ENCODE results near the gene PPM1N.

Gene PPM1N

GRCh38 chr19:45471111-45471930 is 26.9 kb upstream of the PPM1N start:
- DNase-seq = no peak

DNA sequence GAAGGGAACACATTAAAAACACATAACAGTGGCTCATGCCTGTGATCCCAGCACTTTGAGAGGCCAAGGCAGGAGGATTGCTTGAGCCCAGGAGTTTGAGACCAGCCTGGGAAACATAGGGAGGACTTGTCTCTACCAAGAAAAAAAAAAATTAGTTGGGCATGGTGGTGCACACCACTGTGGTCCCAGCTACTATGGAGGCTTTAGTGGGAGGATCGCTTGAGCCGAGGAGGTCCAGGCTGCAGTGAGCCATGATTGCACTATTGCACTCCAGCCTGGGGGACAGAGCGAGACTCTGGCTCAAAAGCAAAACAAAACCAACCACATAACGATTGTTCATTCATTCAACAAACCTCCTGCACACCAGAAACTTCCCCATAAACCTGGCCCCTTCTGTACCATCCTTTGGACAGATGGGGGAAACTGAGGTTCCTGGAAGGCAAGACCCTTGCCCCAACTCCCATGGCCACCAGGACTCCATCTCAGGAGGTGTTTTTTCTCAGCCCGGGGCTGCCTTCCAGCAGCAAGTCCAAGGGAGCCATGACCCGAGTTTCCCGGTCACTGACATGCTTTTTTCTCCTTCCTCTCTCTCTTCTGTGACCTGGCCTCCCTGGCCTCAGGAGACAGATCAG is 26.2 kb upstream of the PPM1N start:
- DNase-seq = peak; percentile 40

DNA sequence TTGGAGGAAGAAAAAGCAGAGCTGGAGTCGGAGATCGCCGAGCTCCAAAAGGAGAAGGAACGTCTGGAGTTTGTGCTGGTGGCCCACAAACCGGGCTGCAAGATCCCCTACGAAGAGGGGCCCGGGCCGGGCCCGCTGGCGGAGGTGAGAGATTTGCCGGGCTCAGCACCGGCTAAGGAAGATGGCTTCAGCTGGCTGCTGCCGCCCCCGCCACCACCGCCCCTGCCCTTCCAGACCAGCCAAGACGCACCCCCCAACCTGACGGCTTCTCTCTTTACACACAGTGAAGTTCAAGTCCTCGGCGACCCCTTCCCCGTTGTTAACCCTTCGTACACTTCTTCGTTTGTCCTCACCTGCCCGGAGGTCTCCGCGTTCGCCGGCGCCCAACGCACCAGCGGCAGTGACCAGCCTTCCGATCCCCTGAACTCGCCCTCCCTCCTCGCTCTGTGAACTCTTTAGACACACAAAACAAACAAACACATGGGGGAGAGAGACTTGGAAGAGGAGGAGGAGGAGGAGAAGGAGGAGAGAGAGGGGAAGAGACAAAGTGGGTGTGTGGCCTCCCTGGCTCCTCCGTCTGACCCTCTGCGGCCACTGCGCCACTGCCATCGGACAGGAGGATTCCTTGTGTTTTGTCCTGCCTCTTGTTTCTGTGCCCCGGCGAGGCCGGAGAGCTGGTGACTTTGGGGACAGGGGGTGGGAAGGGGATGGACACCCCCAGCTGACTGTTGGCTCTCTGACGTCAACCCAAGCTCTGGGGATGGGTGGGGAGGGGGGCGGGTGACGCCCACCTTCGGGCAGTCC is 25.5 kb upstream of the PPM1N start:
- DNase-seq = peak; percentile 51

DNA sequence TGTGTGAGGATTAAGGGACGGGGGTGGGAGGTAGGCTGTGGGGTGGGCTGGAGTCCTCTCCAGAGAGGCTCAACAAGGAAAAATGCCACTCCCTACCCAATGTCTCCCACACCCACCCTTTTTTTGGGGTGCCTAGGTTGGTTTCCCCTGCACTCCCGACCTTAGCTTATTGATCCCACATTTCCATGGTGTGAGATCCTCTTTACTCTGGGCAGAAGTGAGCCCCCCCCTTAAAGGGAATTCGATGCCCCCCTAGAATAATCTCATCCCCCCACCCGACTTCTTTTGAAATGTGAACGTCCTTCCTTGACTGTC is 24.9 kb upstream of the PPM1N start:
- DNase-seq = no peak

DNA sequence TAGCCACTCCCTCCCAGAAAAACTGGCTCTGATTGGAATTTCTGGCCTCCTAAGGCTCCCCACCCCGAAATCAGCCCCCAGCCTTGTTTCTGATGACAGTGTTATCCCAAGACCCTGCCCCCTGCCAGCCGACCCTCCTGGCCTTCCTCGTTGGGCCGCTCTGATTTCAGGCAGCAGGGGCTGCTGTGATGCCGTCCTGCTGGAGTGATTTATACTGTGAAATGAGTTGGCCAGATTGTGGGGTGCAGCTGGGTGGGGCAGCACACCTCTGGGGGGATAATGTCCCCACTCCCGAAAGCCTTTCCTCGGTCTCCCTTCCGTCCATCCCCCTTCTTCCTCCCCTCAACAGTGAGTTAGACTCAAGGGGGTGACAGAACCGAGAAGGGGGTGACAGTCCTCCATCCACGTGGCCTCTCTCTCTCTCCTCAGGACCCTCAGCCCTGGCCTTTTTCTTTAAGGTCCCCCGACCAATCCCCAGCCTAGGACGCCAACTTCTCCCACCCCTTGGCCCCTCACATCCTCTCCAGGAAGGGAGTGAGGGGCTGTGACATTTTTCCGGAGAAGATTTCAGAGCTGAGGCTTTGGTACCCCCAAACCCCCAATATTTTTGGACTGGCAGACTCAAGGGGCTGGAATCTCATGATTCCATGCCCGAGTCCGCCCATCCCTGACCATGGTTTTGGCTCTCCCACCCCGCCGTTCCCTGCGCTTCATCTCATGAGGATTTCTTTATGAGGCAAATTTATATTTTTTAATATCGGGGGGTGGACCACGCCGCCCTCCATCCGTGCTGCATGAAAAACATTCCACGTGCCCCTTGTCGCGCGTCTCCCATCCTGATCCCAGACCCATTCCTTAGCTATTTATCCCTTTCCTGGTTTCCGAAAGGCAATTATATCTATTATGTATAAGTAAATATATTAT is 24.3 kb upstream of the PPM1N start:
- no peak for DNase-seq

DNA sequence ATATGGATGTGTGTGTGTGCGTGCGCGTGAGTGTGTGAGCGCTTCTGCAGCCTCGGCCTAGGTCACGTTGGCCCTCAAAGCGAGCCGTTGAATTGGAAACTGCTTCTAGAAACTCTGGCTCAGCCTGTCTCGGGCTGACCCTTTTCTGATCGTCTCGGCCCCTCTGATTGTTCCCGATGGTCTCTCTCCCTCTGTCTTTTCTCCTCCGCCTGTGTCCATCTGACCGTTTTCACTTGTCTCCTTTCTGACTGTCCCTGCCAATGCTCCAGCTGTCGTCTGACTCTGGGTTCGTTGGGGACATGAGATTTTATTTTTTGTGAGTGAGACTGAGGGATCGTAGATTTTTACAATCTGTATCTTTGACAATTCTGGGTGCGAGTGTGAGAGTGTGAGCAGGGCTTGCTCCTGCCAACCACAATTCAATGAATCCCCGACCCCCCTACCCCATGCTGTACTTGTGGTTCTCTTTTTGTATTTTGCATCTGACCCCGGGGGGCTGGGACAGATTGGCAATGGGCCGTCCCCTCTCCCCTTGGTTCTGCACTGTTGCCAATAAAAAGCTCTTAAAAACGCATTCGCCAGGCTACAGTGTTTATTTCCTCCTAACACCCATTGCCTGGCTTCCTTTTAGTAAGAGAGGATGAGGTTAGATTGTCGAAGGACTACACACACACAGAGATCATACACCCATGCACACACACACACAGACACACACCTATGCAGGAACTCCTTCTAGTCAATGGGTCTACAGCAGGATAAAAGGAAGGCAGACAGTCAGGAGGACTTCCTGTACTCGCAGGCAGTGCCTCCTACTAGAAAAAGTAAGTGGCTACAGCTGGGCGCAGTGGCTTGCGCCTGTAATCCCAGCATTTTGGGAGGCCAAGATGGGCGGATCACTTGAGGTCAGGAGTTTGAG is 23.4 kb upstream of the PPM1N start:
- DNase-seq = no peak

- DNase-seq = no peak
Measured at GRCh38 chr19:45475537-45476291, 22.5 kb upstream of the PPM1N start.

DNA sequence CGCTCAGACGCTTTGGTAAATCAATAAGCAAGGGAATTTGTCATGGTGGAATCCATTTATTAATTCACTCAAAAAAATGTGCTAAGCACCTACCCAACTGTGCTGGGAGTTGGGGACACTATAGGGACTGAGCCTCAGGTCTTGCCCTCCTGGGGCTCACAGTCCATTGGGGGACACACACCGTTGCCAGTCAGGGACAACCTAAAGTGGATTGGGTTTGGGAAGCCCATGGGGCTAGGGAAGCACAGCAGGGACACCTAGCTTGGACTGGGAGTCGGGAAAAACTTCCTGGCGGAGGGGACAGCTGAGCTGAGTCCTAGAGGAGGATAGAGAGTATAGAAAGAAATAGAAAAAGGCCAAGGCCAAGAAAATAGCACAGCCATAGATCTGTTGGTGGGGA is 21.9 kb upstream of the PPM1N start:
- DNase-seq = no peak

DNA sequence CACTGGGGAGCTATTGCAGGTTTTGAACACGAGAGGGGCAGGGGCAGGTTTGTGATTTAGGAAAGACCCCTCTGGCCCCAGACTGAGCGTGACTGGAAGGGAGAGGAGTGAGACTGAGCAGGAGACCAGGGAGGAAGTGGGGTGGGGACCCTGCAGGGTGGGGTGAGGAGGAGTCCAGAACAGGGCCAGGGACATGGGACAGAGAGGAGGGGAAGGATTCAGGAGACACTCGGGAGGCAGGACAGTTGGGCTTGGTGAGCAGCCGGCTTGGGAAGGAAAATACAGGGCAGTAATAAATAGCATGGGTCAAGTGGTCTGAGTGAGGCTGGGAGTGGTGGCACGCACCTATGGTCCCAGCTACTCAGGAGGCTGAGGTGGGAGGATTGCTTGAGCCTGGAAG is 21.1 kb upstream of the PPM1N start:
- no peak for DNase-seq

DNA sequence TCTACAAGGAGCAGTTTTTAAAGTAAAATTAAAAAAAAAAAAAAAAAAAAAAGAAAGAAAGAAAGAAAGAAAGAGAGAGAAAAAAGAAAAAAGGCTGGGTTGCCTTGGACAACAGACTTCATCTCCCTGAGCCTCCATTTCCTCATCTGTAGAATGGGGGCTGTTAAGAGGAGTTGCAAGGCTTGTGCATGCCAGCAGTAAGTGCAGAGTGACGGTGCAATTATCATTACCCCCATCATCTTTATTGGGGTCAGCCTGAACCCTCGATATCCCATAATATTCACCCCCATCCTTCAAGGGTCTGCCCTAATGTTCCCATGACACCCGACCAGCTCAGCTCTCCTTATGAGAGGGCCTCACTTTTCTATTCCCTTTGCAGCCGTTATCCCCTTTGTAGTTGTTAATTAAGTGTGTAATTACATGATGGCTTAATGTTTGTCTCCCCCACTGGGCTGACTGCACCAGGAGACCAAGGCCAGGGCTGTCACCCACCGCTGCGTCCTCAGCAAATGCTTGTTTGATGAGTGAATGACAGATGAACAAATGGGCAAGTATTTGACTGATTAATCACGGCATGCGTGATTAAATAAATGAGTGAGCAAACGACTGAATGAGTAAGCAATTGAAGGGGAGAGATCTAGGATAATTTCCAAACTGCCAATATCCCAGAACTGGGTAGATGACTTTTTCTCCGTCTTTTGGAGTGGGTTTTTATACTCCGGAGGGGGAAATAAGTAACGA is 20.4 kb upstream of the PPM1N start:
- DNase-seq = peak; percentile 90

DNA sequence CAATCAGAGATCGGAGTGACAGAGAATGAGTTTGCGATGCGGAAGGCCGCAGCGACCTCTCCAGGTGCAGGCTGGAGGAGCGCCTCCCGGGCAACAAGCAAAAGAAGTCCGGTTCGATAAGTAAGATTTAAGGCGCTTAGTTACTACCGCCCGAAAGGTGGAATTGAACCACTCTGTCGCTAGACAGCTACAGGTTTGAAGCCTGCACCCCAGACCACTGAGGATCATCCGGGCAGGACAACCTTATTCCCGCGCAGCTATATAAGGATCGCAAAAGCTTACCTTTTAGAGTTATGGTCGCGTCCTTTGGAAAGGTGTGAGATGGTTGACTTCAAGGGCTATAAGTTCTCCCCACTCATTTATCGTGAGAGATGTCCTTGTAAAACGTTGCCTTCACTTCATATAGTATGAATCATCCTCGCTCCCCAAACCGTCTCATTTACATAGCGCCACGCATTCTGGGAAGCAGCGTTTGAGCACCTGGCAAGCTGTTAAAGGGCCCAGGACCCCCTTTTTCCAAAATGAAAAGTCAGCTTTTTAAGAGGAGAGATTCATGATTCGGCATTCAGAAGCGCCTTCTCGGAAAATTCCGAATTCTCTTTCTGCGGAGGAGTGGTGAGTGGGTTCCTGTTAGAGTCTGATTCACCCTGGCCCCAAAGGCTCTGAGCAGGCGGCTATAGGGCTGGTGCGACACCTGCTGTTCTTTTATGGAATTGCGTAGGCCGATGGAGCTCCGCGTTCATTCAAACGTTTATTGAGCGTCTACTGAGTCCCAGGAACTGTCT is 19.6 kb upstream of the PPM1N start:
- peak; percentile 99 for DNase-seq

GRCh38 chr19:45483033-45483432 is 15.2 kb upstream of the PPM1N start:
- DNase-seq = no peak

DNA sequence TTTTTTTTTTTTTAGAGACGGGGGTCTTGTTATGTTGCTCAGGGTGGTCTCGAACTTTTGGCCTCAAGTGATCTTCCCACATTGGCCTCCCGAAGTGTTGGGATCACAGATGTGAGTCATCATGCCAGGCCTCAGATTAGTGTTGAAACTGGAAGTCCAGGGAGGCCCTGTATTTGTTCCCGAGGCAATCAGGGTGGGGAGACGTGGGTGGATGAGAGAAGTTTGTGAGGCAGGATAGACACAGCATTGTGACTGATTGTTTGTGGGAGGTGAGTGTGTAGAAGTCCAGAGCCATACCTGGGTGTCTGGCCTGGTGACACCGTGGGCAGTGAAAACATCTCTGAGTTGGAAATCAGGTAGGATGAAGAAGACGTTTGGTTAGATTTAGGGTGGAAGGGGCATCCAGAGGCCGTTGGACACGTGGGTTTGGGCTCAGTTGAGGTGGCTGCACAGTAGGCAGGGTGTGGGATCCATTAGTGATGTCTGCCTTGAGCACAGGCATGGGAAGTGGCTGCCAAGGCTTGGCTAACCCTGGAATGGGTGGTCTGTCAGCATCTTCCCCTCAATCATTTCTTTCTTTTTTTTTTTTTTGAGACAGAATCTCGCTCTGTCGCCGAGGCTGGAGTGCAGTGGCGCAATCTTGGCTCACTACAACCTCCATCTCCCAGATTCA is 13.8 kb upstream of the PPM1N start:
- no peak for DNase-seq

DNA sequence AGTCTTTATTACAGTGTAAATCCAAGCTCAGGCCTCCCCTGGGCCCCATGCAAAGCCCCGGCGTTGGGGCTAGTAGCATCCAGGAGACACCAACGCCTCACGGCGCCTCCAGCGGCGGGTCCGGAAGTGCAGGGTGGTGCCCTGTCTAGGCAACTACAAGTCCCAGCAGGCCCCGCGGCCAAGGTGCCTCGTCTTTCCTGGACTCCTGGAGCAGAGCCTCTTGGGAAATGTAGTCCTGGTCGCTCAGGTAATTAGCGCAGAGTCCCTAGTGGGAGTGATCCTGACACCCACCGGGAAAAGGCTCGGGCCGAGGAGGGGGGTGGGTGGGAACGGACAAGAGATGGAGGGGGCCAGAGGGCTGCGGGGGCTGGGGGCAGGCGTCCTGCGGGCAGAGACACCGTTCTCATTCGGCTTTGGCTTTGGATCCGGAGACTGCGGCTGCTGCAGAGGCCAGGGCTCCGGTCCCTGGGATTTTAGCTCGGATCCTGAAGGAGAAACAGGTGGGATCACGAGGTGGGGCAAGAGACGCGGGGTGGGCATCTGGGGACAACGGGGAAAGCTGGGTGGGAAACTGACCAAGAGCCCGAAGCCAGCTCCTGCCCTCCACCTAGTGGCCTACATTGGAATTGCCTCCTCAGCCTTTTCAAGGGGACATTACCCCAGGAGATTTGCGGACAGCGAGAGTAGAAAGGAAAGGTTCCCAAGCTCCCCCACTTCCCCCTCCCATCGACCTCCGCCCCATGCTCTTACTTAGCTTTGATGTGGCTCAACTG is 12.8 kb upstream of the PPM1N start:
- DNase-seq = peak; percentile 95

DNA sequence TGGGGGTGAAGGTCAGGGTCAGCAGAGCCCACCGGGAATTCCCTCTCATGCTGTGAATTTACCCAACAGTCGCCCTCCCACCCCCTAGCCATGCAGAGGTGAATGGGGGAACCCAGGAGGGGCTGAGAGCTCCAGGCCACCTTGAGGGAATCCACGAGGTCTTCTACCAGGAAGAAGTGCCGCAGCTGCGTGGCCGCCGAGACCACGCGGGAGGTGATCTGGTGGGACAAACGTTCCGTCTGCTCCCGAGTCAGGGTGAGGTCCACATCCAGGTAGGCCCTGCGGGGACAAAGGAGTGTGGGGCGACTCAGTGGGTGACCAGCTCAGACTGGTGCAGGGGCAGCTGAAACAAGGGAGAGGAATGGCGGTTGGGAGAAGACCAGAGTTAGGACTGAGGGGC is 9.5 kb upstream of the PPM1N start:
- no peak for DNase-seq

DNA sequence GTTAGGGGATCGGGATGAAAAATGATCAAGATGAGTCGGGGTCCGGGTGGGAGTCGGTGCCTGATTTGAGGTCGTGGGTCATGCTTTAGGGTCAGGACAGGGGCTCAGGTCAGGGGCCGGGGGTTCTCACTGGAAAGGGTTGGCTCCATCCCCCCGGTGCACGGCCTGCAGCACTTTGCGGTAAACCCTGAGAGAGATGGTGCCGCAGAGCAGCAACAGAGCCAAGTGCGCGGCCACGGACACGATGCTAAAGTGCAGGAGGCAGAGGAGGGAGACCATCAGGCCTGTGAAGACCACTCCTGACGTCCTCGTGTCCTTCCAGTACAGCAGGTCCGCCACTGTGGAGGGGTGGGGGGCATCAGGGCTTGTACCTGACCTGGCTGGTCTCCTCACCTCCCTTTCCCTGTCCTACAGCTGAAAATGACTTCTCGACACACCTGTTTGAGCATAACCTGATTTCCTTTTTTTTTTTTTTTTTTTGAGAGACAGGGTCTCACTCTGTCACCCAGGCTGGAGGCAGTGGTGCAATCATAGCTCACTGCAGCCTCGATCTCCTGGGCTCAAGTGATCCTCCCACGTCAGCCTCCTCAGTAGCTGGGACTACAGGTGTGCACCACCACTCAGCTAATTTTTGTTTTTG is 8.9 kb upstream of the PPM1N start:
- no peak for DNase-seq

DNA sequence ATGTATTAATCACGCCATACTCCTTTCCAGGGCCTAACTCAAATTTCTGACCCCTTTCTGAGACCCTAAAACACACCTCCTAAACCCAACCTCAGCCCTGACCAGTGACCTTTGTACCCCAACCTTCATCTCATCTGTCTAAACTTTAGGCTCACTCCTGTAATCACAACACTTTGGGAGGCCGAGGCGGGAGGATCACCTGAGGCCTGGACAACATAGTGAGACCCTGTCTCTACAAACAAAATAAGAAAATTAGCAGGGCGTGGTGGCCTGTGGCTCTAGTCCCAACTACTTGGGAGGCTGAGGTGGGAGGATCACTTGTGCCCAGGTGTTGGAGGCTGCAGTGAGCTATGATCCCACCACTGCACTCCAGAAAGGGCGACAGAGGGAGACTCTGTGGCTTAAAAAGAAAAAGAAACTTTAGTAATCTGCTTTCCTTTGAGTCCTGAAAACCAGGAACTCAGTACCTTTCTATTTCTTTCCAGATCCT is 6.1 kb upstream of the PPM1N start:
- DNase-seq = no peak
